ENCODE results near the gene ASNSD1. TPM values are rescaled to one million over a fixed set of nuclear protein-coding genes. Genes with fewer than 3 reads are reported as not detected.

ASNSD1 gene
- total RNA-seq, 1 experiment from 2014 or later, result 48.5 TPM

GRCh38 chr2:189628817-189629530, 32.3 kb upstream of the ASNSD1 start:
- H3K27me3 ChIP-seq (ENCODE audit: insufficient read depth, low read length), result no peaks in the 10 kb centered on the region
- Mint-ChIP-seq H3K27ac (no peak overlapping the region), H3K4me1 (peaks cover 9 to 14% of the 10 kb centered on the region in 2 experiments), H3K36me3 (ENCODE audit: insufficient read depth in 1 of 3, low read depth in 3 of 3) (no peaks in the 10 kb centered on the region), H3K4me3 (no peak overlapping the region), H3K9me3 (no peaks in the 10 kb centered on the region), H3K27me3 (ENCODE audit: low read depth) (no peaks in the 10 kb centered on the region)
- TF ChIP-seq, protein P1, sequence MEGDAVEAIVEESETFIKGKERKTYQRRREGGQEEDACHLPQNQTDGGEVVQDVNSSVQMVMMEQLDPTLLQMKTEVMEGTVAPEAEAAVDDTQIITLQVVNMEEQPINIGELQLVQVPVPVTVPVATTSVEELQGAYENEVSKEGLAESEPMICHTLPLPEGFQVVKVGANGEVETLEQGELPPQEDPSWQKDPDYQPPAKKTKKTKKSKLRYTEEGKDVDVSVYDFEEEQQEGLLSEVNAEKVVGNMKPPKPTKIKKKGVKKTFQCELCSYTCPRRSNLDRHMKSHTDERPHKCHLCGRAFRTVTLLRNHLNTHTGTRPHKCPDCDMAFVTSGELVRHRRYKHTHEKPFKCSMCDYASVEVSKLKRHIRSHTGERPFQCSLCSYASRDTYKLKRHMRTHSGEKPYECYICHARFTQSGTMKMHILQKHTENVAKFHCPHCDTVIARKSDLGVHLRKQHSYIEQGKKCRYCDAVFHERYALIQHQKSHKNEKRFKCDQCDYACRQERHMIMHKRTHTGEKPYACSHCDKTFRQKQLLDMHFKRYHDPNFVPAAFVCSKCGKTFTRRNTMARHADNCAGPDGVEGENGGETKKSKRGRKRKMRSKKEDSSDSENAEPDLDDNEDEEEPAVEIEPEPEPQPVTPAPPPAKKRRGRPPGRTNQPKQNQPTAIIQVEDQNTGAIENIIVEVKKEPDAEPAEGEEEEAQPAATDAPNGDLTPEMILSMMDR (conservative IDR thresholded peaks at IDR 0.05), result no peak; the same call in 2 of the 3 replicates
- H3K56ac ChIP-seq (ENCODE audit: insufficient read length, low read depth, low read length), result no peak overlapping the region
- H3K4ac ChIP-seq (ENCODE audit: low read depth, low read length), result no peak overlapping the region
- H2AFZ ChIP-seq (ENCODE audit: low read length), result no peak overlapping the region
- no peak overlapping the region for H3K4me2 ChIP-seq (ENCODE audit: insufficient read depth, insufficient read length, low read length)
- no peak overlapping the region for H2BK5ac ChIP-seq (ENCODE audit: insufficient read length, low read length)
- H3K9me3 ChIP-seq (ENCODE audit: control insufficient read depth, low read depth, low read length), result no peaks in the 10 kb centered on the region
- H3K23me2 ChIP-seq (ENCODE audit: insufficient read length, low read depth, low read length, poor library complexity, severe bottlenecking), result no peaks in the 10 kb centered on the region
- H3K4me1 ChIP-seq (ENCODE audit: insufficient read depth, low read length), result peaks cover 4% of the 10 kb centered on the region
- H2BK15ac ChIP-seq (ENCODE audit: low read depth, low read length), result no peak overlapping the region
- H2BK12ac ChIP-seq (ENCODE audit: insufficient read length, low read depth, low read length), result no peak overlapping the region
- H3K27ac ChIP-seq (ENCODE audit: insufficient read length, low read depth, low read length), result no peak overlapping the region
- H3K79me1 ChIP-seq (ENCODE audit: insufficient read depth, low read depth, low read length, poor library complexity, severe bottlenecking), result no peaks in the 10 kb centered on the region
- no peak overlapping the region for H4K5ac ChIP-seq (ENCODE audit: insufficient read length, low read depth, low read length)
- H3K18ac ChIP-seq (ENCODE audit: insufficient read length, low read depth, low read length), result no peak overlapping the region
- H4K8ac ChIP-seq (replicated peaks; ENCODE audit: insufficient read length, low read depth, low read length), result no peak overlapping the region
- H4K91ac ChIP-seq (ENCODE audit: insufficient read length, low read depth, low read length), result no peak overlapping the region
- WGBS (ENCODE audit: extremely low coverage, insufficient read length, low lambda C conversion rate), result no CpG with 5 or more reads among the region's 9 CpGs
- no peak overlapping the region for H3K14ac ChIP-seq (ENCODE audit: insufficient read depth, low read length)
- H3K9ac ChIP-seq (ENCODE audit: extremely low read depth, insufficient read length, low read length), result no peak overlapping the region
- no peak for DNase-seq
- no peaks in the 10 kb centered on the region for H4K20me1 ChIP-seq (ENCODE audit: control insufficient read depth, insufficient read depth, insufficient read length)
- no peaks in the 10 kb centered on the region for H3K79me2 ChIP-seq (ENCODE audit: insufficient read depth, low read length)
- no peak overlapping the region for H3K23ac ChIP-seq (ENCODE audit: insufficient read length, low read depth, low read length)
- H2BK20ac ChIP-seq (ENCODE audit: low read depth, low read length, poor library complexity, severe bottlenecking), result no peak overlapping the region
- H3T11ph ChIP-seq (ENCODE audit: low read length), result no peak overlapping the region
- no peak overlapping the region for H2AK5ac ChIP-seq (ENCODE audit: insufficient read length, low read length)
- H2BK120ac ChIP-seq (ENCODE audit: low read depth, low read length, poor library complexity, severe bottlenecking), result no peak overlapping the region

All from H9 (cell line).